Occipital lobe (tissue), 2 donors: ENCODE measurements around the gene USP15. TPM values are rescaled to one million over a fixed set of nuclear protein-coding genes. Genes with fewer than 3 reads are reported as not detected.

ENCODE experiments used
- DNase-seq: peaks from one replicate; lab custom pipeline; 2025; lab: John Stamatoyannopoulos, UW
- total RNA-seq: library from RNA; depleted of rRNA; stranded (reverse); fragments of >200 nt; gene quantifications from one replicate; pipeline ENCODE4 v1.2.3, GENCODE V29; 2014

Gene USP15
- total RNA-seq, 1 donor from 2014 or later = 160 TPM

DNA sequence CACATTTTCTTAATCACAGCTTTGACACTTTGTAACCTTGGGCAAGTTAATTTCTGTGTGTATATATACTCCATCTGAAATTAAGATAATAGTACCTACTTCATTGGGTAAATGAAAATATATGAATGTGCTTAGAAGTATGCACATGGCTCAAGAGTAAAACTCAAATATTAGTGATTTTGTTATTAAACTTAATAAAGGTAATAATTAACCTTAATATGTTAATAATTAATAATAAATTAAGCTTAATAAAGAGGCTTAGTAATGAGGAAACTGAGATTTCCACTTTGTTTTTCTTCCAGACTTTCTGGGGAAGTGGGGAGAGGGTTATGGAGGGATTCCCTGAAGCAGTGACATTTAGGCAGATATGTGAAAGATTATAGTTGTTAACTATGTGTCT is 19.8 kb downstream of the USP15 start:
- no peak for DNase-seq

DNA sequence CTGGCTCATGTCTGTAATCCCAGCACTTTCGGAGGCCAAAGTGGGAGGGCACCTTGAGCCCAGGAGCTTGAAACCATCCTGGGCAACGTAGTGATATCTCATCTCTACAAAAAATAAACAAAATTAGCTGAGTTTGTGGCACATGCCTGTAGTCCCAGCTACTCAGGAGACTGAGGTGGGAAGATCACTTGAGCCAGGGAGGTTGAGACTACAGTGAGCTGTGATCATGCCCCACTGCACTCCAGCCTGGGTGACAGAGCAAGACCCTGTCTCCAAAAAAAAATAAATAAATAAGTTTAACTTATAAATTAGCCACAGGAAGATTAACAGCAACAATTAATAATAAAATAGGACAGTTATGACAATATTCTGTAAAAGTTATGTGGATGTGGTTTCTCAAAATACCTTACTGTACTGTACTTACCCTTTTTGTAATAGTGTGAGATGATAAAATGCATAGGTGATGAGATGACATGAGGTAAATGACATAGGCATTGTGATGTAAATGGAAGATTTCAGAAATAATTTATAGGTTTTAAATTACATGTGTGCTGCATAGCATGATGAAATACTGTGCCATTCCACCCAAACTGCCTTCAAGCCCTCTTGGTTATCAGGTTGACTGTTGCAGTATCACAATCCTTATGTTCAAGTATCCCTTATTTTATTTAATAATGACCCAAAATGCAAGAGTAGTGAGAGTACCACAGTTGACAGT is 22.0 kb downstream of the USP15 start:
- DNase-seq = no peak

DNA sequence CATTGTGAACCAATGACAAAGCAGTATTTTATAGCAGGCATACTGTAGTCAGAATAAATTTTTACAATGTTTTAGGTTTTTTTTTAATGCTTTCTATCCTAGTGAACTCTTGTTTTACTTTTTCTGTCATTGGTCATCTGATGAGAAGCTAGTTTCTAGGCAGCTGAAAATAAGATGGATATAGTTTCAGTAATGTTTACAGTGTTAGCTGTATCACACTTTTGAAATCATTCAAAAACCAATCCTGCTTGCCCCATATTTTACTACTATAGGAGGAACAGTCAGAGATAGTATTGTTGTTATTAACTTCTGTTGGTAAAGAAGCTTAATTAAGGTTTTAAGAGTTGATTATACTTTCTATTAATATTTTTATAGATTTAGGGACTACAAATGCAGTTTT is 24.5 kb downstream of the USP15 start:
- DNase-seq = no peak

DNA sequence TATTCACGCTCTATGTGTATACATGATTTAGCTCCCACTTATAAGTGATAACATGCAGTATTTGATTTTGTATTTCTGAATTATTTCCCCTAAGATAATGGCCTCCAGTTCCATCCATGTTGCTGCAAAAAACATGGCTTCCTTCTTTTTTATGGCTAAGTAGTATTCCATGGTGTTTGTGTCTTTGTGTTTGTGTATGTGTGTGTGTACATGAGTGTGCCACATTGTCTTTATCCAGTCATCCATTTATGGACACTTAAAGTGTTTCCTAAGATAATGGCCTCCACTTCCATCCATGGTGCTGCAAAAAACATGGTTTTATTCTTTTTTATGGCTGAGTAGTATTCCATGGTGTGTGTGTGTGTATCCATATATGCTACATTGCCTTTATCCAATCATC is 25.1 kb downstream of the USP15 start:
- DNase-seq = no peak

DNA sequence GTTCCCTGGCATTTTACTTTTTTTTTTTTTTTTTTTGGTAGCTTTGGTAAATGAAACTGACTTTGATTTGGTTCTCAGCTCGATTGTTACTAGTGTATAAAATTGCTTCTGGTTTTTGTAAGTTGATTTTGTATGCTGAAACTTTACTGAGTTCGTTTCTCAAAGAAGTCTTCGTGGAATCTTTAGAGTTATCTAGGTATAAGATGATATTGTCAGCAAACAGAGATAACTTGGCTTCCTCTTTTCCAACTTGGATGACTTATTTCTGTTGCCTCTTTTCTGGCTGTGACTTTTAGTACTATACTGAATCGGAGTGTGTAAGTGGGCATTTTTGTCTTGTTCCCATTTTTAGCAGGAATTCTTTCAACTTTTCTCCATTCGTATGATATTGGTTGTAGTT is 28.1 kb downstream of the USP15 start:
- no peak for DNase-seq

DNA sequence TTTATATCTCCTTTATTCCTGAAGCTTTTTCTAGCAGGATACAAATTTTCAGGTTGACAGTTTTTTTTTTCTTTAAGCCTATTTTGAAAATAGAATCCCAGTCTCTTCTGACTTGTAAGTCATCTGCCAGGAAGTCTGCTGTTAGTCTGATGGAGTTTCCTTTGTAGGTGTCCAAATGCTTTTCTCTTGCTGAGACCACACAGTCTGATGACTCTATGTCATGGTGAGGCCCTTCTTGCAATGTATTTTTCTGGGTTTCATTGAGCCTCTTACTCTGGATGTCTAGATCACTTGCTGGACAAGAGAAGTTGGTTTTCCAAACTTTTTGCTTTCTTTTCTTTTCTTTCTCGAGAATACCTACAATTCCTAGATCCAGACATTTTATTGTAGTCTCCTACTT is 30.6 kb downstream of the USP15 start:
- DNase-seq = no peak

DNA sequence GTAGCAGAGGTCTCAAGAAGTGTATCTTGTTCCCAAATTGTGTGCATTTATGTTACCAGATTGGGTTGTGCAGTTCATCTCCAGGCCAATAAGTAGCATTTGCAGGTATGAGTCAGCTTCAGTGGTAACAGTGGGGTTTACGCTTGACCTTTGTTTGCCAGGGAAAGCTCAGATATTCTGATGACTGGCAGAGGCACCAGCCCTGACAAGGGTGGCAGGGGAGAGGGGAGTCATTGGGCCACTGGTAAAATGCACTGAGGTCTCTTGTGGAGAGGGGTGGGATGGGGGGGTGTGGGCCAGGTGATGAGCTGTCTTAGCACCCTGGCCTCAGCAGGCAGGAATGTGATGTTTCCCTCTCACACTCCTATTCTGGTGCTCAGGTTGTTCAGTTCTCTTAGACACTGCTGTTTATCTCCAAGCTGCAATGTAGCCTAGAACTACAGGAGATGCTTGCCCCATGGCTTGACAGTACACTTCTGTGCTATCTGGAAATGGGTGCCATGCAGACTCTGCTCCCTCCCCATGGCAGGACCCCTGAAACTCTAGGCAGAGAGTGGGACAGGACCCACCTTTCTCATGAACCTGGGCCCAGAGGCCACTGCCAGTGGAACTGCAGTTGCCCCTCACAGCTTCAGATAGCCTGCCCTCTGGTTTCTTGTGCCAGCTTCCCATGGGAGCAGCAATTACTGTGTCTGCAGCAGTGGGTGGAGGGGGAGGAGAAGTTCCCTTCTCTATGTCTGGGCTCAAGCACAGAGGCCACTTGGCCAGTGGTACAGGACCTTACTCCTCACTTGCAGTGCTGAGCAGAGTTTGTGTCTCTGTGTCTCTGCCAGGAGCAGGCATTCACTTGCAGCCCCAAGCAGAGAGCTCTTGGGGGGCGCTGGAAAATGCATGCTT is 31.9 kb downstream of the USP15 start:
- DNase-seq = no peak

DNA sequence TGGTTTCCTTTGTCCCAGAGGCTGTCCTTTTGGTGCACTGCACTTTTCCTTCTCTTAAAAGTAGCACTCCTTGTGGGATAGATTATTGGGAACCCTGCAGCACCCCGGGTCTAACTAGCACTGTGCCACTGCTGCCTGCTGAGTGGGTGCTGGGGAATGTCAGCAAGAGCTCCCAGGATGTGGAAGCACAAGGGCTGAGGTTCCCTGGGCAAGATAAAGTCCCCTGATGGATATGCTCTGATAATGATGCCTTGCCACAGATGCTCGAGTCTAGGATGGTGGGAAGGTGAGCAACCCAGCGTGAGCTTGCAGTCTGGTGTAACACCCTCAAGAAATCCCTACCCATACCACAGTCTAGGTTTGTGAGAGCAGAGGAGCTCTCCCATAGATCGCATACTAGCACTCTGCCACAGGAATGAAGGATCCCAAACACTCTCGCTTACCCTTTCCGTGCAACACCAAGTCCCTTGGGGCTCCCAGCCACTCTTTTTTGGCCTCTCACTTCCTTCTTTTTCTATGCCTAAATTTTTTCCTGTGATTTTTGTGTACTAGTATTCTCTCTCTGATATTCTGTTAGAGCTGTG is 32.6 kb downstream of the USP15 start:
- DNase-seq = no peak

DNA sequence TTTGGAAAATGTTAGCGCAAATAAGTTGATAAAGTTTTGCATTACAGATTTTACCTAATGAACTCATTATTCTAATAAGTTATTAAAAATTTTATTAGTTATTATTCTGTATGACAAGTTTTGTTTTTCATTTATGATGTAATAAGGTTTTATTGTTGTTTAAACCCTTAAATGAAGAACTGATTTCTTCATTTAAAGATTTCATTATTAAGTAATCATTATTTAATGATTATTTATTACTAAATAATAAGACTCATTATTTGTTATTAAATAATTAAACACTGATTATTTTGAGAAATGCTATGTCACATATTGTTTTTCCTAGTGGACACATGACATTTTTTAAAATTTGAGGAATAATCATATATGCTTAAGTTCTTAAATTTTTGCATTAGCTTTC is 34.2 kb downstream of the USP15 start:
- DNase-seq = no peak

DNA sequence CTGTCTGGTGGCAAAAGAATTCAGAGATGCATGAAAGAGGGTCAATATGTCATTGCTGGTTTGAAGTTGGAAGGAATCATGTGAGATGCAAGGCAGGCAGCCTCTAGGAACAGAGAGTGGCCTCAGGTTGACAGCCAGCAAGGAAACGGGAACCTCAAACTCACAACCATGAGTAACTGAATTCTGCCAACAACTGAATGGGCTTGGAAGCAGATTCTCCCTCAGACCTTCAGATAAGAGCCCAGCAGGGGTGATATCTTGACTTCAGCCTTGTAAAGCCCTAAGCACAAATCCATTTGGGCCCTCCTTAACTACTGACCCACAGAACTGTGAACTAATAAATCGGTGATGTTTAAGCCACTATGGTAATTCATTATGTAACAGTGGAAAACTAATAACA is 35.8 kb downstream of the USP15 start:
- DNase-seq = no peak

DNA sequence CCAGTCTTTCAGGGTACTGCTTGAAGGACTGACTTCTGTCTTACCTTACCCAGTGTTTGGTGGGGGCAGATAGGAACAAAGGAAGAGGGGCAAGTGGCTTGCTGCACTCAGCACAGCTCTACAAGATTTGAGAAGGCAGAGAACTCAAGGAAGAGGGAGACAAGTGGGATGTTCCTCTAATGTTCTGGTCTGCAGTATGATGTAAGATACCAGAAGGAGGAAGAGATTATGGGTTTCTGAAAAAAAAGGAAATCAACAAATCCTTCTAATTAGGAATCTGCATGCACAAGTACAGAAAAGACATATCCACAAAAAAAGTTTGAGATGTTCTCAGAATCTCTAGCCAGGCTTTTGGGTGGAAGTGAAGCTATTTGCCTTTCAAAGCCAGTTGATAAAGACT is 37.1 kb downstream of the USP15 start:
- no peak for DNase-seq

DNA sequence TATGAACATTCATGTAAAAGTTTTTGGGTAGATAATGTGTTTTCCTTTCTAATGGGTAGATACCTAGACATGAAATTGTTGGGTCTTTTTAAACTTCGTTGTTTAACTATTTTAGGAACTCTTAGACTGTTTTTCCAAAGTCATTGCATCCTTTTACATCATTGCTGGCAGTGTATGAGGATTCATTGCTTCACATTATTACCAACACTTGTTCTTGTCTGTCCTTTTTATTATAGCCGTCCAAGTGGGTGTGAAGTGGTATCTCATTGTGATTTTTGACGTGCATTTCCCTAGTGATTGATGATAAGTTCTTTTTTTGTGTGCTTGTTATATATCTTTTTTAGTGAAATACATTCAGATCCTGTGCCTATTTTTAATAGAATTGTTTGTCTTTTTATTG is 39.4 kb downstream of the USP15 start:
- DNase-seq = no peak

DNA sequence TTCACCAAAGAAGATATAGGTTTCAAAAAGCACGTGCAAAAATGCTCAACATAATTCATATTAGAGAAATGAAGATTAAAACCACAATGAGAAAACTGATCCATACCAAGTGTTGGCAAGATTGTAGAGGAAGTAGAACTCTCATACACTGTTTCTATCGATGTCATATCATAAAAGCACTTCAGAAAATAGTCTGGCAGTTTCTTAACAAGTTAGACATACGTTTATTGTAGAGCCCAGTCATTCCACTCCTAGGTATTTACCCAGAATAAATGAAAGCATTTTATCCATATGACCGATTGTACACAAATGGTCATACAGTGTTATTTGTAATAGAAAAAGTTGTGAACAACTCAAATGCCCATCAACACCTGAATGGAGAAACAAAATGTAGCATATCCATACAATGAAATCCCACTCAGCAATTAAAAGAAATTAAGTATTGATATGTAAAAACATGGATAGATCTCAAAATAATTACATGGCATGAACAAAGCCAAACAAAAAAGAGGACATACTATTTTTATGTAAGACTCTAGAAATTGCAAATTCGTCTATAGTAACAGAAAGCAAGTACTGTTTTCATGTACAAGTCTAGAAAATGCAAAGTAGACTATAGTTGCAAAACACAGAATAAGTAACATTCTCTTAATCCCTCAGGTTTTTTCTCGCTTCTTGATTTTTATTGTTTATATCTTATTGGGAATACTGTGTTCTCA is 41.0 kb downstream of the USP15 start:
- DNase-seq = no peak

DNA sequence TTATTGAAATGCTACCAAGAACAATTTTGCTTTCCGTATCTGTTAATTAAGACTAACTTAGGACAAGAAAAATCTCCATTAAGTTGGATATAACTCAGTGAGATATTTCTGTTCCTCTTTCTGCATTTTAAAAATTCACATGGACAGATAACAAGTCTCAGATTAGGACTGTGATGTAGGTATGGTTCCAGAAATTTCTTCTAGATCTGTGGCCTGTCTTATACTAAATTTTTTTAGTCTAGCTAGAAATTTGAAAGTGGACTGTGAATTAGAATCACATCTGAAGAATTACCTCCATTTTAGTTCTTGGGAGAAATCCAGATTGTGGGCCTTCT is 41.6 kb downstream of the USP15 start:
- DNase-seq = no peak

DNA sequence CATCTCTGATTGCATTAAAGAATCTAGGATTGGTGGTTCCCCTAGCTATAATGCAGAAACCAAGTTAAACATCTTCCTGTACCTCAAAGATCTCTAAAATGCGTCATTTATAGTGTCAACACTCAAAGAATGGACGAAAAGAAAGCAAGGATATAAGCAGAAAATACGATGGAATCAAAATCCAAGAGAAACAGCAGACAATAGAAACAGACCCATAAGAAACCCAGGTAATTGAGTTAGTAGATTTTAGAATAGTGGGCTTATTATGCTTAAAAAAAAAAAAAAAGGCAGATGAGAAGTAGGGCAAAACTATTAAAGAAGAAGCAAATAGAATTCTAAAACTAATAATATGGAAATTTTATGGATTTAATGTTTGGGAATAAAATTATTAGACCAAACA is 44.4 kb downstream of the USP15 start:
- DNase-seq = no peak

DNA sequence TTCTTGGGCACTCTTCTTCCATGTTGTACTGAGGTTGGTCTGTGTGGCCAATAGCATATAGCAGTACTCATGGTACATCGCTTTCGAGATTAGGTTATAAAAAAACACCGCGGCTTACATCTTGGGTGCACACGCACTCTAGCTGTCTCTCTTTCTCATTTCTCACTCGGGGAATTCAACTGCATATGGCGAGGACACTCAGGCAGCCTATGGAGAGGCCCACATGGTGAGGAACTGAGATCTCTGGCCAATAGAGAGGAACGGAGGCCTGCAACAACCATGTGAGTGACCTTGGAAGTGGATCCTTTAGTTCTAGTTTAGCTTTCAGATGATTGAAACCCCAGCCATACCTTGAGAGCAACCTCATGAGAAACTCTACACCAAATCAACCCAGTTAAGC is 45.6 kb downstream of the USP15 start:
- no peak for DNase-seq

DNA sequence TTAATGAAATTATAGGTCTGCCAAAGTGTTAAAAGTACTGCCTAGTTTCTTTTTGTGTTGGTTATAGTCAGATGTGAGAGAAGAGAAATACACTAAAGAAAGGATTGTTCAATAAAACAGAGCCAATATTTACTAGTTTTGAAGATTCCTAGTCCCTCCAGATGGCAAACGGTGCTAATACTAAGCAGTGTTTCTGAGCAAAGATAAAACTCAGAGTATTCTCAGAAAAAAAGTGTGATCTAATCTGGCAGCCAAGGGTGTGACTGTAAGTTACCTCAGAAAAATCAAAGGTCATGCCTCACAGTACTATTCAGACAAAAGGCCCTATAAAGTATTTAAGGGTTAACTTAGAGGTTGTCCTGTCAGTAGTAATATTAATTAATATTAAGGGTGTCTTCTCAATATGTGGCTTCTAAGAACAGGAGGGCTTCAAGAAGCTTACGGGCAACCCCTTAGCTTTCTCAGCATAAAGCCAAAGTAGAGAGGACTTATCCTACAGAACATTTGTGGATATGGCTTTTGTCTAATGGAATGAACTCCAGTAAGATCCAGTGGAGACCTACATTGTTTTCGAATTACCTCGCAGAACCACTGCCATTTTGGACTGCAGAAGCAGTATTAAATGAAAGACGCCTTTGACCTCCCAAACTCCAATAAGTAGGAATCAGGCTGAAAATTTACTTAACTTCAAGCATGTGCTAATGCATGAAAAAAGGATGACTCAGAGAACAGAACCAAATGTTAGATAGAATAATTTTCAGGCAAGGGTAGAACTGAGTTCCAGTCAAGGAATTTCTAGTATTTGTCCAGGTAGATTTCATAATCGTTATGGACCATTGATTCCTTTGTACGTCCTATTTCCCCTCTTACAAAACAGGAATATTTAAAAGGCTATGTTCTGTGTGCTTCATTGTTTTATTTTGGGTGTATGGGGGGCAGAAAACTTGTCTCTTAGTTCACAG is 46.6 kb downstream of the USP15 start:
- no peak for DNase-seq

DNA sequence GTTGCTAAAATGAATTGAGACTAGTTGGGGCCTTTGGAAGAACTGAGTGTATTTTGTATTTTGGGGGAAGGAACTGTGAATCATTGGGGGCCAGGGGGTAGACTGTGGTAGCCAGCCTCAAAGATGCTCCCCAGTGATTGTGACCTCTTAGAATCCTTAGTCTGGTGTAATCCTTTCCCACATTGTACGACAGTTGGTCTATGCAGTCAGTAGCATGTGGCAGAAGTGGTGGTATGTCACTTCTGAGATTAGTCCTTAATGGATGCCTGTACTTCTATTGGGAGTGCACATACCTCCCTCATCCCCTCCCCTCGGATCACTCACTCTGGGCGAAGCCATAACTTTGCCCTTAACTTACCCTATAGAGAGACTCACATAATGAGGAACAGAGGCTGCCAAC is 48.0 kb downstream of the USP15 start:
- no peak for DNase-seq

DNA sequence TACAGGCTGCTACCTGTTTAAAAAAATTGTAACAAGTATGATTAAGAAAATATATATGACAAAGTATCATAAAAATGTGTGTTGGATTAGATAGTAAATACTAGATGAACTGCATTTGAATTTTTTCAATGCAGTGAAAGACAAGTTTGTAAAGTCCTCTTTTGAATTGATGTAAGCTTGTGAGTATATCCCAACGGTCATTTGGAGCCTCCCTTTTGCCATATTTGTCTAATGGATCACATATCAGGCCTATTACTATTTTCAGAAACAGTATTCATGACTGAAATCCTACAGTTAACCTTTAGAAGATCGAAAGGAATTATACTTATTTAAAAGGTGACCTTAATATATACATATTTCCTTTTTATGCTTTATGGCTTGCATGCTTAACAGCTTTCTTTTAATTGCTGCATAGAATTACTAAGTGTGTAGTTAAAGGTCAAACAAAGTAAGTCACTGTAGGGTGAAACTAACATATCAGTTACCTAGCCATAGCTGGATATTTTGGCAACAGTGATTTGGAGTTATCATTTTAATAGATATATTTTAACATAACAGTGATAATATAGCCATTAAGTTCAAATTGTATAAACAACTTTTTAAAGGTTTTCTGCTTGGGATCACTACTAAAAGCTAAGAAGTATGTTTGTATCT is 53.6 kb downstream of the USP15 start:
- no peak for DNase-seq

DNA sequence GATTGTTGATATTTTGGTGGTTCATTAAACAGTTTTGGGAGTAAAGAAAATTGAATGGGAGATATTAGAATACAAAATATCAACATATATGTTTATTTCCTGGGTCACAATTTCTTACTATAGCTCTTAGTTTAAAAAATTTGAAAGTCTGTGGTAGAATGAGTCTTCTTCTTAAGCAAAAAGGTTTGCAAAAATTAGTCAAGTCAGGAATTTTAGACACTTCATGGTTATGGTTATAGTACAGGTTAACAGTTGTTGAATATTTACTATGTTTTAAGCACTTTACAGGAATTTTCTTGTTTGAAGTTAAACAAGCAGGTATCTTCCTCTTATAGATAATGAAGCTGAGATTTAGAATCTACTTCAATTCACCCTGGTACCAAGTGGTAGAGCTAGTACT is 56.8 kb downstream of the USP15 start:
- no peak for DNase-seq
